ENCODE data around the gene CLSTN1.
"Not testable (repeated sequence)": the region's sequence is repeated elsewhere in the genome, so short reads cannot be mapped to it uniquely, and the experiment has no call there.

Gene CLSTN1

DNA sequence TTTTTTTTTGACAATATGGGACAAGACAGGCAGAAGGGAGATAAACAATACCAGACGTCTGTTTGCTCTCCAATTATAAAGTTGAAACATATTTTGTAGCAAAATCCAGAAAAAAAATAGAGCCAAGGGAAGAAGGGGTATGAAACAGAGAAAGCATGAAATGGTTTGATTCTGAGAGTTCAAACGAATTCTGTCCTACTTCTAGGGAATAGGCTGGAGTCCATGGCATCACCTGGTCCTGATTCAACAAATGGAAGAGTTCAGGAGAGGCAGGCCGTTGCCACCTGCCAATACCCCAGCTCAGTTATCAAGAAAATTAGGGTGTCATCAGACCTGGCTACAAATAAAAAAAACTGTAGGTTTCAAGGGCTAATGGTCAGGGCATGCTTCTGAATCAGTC is 71.8 kb downstream of the CLSTN1 start:
- DNase-seq = no peak

DNA sequence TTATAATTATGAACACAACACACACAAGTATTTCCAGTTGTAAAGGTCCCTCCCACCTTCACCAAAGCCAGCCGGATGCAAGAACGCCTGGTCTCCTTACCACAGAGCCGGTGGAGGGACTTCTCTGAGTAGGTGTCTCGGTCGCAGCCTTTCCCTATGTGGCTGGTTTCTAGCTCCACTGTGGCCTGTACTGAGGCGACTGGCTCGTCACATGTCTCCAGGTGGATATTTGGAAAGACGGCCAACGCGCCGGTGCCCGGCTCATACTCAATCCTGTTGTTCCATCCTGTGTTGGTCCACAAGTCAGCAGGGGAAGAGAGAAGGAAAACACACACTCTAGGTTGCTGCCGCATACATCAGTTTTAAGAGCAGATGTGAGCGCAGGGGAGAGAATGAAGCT is 74.4 kb downstream of the CLSTN1 start:
- intact Hi-C loops (cut with DNase I) = no loop called here
- DNase-seq = no peak

More for the DNA sequence above, 71.8 kb downstream of the CLSTN1 start:
- intact Hi-C loops (cut with DNase I) = no loop called here

DNA sequence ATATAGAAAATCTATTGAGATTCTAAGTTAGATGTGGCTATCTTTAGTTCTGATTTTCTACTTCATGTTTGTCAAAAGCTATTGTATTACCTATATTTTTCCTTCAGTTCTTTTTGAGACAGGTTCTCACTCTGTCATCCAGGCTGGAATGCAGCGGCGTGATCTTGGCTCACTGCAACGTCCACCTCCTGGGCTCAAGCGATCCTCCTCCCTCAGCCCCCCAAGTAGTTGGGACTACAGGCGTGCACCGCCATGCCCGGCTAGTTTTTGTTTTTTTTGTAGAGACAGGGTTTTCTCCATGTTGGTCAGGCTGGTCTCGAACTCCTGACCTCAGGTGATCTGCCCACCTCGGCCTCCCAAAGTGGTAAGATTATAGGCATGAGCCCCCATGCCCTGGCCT is 75.4 kb downstream of the CLSTN1 start:
- DNase-seq; intact Hi-C loops (cut with DNase I): not testable (repeated sequence)

DNA sequence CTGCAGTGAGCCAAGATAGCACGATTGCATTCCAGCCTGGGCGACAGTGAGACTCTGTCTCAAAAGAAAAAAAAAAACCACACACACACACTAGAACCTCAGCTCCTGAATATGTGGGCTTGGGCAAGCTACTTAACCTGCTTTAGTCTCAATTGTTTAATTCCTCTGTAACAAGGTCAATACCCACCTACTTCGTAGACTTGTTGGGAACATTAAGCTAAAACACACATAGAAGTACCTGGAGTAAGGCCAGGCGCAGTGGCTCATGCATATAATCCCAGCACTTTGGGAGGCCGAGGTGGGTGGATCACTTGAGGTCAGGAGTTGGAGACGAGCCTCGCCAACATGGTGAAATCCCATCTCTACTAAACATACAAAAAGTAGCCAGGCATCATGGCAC is 77.1 kb downstream of the CLSTN1 start:
- intact Hi-C loops (cut with DNase I) = no loop called here
- DNase-seq = no peak

DNA sequence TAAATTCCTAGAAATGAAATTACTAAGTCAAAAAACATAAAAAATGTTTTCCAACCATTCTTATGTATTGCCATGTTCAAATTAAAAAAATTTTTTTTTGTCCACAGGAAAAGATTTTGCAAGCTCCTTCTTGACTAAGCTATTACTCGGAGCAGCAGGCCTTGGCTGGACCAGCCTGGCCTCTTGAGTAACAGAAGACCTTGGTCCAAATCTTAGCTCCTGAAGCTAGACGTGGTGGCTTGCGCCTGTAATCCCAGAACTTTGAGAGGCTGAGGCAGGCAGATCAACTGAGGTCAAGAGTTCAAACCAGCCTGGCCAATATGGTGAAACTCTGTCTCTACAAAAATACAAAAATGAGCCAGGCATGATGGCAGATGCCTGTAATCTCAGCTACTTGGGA is 77.6 kb downstream of the CLSTN1 start:
- intact Hi-C loops (cut with DNase I) = no loop called here
- DNase-seq = no peak

DNA sequence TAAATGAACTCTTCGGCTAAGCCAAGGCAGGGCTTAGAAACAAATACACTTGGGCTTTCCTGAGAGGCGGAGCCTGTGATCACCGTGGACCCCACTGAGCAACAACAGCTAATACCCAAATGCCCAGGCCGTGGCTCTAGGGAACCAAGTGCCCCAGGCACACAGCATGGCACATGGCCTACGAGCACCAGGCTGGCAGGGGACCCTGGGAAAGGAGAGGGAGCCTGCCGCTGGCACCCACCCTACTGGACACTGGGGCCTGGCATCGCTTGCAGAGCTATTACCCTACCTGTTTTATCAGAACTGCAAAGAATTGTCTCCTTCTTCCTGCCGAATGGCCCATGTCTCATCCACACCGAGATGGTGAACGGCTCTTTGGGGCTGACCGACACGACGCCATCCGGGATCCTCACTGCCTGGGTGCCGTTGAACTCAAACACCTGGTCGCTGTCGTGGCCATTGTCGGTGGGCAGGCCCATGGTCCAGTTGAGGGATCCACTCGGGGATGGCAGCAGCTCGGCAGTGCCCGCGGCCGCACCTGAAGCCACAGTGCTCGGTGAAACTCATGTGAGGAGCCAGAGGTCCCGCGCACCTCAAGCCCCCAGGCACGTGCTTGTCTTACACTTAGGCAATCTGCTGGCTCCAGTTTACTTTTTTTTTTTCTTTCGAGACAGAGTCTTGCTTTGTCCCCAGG is 79.5 kb downstream of the CLSTN1 start:
- no peak for DNase-seq
- intact Hi-C loops (cut with DNase I) = no loop called here

DNA sequence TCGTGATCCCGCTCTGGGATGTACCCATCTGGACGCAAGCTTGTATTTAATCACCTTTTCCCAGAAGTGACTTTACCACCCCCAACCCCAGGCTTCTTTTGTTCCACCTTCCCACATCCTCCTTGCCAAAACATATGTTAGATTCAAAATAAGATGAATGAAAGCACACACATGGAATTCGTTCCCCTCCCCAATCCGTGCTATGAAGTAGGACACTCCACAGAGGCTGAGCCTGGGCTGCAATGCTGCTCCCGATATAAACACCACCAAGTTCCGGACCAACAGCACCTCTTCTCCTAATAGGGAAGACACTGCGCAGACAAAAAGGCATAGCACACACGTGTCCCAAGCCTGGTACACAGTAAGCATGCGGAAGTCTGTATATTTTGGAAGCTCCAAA is 86.1 kb downstream of the CLSTN1 start:
- DNase-seq = peak in 2 of 42 donors; percentile 18 to 31
- intact Hi-C loops (cut with DNase I) = no loop called here

DNA sequence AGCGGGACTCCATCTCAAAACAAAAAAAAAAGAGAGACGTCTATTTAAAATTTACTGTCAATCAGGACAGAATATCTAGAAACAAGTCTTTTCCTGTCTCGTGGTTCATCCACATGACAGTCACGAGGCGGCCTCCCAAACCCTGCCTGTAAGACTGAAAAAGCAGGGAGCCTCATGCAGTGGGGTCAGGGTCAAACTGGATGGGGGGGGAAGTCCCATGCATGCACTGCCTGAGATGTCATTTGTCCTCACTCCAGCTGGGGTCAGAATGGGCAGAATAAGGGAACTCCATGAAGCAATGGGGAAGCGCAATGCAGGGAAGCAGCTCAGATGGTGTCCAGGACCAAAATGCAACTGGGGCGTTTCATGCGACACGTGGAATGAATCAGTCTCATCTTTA is 86.7 kb downstream of the CLSTN1 start:
- intact Hi-C loops (cut with DNase I) = no loop called here
- DNase-seq = peak in 5 of 42 donors; percentile 18 to 61 (median 34)

DNA sequence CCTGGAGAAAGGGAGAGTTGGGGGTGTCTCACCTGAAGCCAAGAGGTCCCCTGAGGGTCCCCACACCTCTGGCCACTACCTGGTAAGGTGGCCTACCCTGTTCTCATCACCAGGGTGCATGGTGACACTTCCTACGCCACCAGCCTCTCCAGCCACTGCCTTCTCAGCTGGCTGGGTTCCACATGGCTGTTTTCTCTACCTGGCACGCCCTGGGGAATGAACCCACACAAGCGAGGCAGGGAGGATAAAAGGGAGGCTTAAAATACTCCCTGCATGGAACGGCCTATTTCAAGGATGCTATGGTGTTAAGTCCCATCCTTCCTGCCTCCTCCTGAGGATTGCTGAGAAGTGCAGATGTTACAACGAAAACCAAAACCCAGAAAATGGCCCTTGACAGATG is 87.5 kb downstream of the CLSTN1 start:
- intact Hi-C loops (cut with DNase I) = no loop called here
- DNase-seq = peak in 5 of 42 donors; percentile 37 to 65 (median 57)

DNA sequence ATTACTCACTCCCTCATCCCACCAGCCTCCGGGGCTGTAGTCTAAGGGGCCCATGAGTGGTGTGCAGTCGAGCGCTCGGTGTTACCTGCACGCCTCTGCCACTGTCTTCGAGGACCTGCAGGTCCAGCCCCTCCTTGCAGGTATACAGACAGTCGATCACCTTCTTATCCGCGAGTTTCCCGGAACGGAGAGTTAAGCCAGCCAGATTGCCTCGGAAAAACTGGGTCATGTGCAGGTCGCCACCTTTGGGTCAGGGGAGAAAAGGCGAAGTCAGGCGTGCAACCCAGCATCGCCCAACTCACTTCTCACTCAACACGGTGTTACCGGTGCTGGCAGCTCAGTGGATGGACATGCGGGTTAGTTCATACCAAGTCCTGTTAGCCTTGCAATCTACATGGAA is 88.0 kb downstream of the CLSTN1 start:
- intact Hi-C loops (cut with DNase I) = no loop called here
- DNase-seq = no peak

DNA sequence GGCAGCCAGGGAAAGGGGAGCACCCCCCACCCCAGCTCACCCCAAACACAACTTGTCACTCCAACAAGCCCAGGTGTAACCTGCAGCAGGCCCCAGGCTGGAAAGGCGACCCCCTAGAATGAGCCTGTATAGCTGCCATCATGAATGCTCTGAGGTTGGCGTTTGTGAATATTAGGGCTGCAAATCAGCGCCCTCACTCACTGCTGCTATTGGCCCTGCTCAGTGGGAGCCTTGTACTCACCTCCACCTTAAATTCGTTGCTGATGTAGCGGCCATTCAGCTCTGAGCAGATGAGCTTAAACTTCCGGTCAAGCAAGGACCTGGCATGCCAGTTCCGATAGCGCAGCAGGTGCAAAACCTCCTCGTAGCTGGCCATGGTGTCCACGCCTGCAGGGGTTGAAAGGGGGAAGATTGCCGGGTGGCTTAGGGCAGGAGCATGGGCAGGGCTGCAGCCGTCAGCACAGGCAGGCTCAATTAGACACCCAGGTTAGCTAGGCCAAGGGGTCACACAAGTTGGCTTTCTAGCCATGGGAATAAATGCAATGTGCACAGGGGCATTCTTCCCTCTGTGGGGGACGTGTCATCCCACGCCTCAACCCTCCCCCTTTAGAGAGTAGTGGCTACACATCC is 90.5 kb downstream of the CLSTN1 start:
- DNase-seq = no peak
- intact Hi-C loops (cut with DNase I) = no loop called here

DNA sequence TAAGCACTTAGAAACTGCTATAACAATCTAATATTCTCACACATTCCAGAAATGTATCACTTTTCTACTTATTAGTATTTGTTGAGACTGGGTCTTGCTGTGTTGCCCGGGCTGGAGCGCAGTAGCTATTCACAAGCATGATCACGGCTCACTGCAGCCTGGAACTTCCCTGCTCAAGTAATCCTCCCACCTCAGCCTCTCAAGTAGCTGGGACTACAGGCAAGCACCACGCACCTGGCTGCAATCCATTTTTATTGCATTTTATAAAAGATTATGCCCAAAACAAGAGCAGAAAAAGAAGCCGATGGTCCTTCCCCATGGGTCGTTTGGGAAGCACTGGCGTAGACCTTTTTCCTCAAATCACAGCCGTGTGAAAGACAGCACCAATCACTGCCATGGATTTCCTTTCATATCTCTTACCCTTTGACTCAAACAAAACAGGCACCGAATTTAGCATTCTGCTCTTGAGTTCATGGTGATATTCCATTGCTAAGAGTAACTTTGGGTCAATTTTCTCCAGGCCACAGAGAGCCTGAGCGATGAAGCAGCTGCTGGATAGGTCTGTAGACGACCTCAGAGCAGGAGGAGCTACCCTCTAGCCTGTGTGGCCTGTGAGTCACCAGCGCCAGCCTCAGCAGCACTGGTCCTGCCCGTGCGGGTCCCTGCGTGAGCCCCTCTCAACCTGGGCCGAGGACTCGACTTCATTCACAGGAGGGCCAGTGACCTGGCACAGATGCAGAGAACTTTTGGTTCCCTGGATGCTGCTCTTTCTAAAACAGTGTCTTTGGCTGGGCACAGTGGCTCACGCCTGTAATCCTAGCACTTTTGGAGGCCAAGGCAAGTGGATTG is 91.4 kb downstream of the CLSTN1 start:
- intact Hi-C loops (cut with DNase I) = no loop called here
- DNase-seq = peak in 34 of 42 donors; percentile 13 to 82 (median 50)

DNA sequence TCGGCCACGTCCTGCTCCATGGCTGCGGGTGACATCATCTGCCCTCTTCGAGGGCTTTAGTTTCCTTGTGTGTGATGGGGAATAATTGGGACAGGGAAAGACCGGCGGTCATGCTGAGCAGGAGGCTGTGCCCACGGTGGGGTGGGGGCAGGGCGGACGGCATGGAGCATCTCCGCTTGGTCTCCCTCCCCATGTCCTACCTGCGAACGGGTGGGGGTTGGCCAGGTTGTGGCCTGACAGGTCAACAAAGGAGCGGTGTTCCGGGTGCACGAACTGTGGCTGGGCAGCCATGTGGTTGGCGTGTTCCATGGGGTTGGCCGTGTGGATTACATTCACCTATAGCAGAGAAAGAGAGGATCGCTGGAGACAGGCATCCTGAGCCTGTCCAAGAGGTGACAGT is 92.2 kb downstream of the CLSTN1 start:
- DNase-seq = no peak
- intact Hi-C loops (cut with DNase I) = no loop called here

DNA sequence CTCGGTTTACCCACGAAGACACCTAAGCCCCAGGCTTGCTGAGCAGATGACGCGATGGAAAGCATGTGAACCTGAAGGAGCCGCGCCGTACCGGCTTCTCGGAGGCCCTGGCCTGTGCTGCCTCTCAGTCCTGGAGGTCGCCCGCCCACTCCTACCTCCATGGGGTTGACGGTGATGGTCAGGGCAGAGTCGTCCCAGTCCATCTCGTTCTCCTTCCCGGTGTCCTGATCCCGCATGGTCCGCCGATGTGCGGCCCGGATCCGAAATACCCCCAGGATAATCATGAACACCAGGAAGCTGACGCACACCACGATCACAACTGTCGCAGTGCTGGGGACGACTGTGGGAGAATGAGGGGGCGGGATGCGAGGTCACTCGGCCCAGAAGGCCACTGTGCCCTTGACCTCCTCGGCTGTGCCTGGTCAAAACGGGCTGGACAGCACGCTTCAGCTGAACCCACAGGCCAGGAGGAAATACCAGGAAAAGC is 92.7 kb downstream of the CLSTN1 start:
- intact Hi-C loops (cut with DNase I) = no loop called here
- no peak for DNase-seq

DNA sequence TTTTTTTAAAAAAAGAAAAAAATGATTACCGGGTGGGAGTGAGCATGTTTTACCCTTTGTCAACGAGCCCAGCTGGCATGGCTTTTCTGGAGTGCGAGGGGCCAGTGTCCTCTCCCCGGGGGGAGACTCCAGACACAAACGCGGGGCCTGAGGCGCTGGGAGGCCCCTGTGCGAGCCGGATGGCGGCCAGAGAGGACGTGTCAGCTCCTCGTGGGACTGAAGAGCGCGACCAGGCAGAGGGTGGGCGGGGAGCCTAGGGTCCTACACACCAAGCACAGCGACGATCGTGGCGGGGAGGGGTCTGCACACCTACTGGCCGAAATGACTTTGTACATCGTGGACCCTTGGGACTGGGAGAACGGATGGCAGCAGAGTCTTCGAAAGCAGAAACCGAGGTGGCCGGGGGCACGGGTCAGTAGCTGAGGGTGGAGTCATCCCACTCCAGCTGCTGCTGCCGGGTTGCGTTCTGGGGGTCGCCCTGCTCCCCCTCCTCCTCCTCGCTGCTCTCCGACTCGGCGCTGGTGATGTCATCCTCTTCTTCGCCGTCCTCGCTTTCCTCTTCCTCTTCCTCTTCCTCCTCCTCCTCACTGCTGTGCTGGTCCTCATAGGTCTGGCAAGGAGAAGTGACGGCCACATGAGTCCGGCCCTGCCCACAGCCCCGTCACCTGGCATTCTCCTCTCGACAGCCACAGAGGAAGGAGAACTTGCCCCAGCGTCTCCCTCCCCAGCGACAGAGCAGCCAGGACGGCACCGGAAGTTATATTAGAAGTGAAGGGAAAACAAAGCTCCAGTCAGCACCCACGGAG is 93.5 kb downstream of the CLSTN1 start:
- intact Hi-C loops (cut with DNase I) = no loop called here
- DNase-seq = peak in 34 of 42 donors; percentile 11 to 75 (median 44)

DNA sequence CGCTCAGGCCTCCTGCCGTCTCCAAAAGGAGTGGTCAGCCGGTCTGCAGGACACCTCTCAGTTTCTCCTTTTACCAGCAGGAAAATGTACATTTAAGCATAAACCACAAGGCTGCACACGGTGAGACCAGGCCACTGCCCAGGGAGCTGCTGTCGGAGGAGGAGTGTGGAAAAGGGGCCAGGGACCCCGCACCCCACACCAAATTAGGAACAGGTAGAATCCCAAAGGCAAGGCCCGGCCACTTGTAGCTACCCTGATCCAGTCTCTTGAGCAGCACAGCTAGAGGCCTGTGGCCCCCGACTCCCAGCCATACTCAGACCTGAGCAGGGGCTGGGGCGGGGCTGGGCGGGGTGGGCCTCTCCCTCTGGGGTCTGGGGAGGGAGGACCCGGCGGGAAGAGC is 94.2 kb downstream of the CLSTN1 start:
- no peak for DNase-seq
- intact Hi-C loops (cut with DNase I) = no loop called here

DNA sequence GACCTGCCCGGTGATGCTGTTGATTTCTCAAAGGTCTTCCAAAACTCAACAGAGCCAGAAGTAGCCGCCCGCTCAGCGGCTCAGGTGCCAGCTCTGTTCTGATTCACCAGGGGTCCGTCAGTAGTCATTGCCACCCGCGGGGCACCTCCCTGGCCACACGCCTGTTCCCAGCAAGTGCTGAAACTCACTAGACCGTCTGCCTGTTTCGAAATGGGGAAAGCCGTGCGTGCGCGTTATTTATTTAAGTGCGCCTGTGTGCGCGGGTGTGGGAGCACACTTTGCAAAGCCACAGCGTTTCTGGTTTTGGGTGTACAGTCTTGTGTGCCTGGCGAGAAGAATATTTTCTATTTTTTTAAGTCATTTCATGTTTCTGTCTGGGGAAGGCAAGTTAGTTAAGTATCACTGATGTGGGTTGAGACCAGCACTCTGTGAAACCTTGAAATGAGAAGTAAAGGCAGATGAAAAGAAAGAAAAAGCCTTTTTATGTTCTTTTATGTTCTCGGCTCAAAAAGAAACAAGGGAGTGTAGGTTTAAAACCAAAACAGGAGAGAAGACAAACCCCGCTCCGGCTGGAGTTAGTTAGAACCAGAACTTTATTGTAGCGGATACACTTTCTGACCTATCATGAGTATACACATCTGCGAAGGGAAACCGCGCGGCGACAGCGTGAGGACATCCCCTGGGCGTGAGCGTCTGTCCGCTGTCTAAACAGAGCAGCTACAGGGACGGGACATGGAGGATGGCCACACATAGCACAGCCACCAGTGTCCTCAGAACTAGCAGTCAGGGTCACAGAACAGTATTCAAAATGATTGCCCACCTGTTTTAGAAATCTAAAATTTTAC is 95.1 kb downstream of the CLSTN1 start:
- intact Hi-C loops (cut with DNase I) = no loop called here
- no peak for DNase-seq

DNA sequence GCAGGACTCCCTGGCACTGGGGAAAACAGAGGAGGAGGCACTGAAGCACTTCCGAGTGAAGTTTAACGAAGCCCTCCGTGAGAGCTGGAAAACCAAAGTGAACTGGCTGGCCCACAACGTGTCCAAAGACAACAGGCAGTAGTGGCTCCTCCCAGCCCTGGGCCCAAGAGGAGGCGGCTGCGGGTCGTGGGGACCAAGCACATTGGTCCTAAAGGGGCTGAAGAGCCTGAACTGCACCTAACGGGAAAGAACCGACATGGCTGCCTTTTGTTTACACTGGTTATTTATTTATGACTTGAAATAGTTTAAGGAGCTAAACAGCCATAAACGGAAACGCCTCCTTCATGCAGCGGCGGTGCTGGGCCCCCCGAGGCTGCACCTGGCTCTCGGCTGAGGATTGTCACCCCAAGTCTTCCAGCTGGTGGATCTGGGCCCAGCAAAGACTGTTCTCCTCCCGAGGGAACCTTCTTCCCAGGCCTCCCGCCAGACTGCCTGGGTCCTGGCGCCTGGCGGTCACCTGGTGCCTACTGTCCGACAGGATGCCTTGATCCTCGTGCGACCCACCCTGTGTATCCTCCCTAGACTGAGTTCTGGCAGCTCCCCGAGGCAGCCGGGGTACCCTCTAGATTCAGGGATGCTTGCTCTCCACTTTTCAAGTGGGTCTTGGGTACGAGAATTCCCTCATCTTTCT is 96.7 kb downstream of the CLSTN1 start:
- DNase-seq = no peak
- intact Hi-C loops (cut with DNase I) = no loop called here

Data from head of caudate nucleus (tissue), 42 donors.